ENCODE results near the gene ADAMTS16. TPM values are rescaled to one million over a fixed set of nuclear protein-coding genes. Genes with fewer than 3 reads are reported as not detected.

The ADAMTS16 gene
- total and polyA plus RNA-seq, 2 experiments from 2014 or later = 2.2 to 5.9 TPM

DNA sequence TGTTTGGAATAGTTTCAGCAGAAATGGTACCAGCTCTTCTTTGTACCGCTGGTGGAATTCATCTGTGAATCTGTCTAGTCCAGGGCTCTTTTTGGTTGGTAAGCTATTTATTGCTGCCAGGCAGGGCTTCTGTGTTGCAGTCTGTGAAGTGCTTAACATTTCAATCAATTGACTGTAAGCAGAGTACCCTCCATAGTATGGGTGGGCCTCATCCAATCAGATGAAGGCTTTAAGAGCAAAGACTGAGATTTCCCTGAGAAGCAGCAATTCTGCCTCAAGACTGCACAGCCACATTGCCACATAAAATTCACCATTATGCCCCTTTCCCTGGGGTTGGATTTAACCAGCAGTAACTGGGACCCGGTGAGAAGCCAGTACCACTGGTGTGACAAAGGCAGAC lies 183.4 kb downstream of the ADAMTS16 start:
- Histone ChIP-seq H3K27me3 (no peaks in the 10 kb centered on the region), H2AFZ (no peak overlapping the region), H3K4me1 (ENCODE audit: insufficient read depth) (peaks cover 8% of the 10 kb centered on the region), H3K9me3 (ENCODE audit: low read depth) (no peaks in the 10 kb centered on the region), H3K4me3 (no peak overlapping the region), H4K20me1 (ENCODE audit: insufficient read depth, poor library complexity, severe bottlenecking) (no peaks in the 10 kb centered on the region), H3K4me2 (no peak overlapping the region), H3K27ac (no peak overlapping the region), H3K9me2 (replicated peaks; ENCODE audit: insufficient read depth) (no peaks in the 10 kb centered on the region), H3K36me3 (replicated peaks; ENCODE audit: insufficient read depth, low read depth) (no peaks in the 10 kb centered on the region), H3K79me2 (no peaks in the 10 kb centered on the region)
- WGBS (ENCODE audit: low lambda C conversion rate, missing lambda C conversion rate) = 98% methylated on average over 2 of the region's 2 CpGs
- no peak for DNase-seq (ENCODE audit: low spot score)
- TF ChIP-seq, protein P1, sequence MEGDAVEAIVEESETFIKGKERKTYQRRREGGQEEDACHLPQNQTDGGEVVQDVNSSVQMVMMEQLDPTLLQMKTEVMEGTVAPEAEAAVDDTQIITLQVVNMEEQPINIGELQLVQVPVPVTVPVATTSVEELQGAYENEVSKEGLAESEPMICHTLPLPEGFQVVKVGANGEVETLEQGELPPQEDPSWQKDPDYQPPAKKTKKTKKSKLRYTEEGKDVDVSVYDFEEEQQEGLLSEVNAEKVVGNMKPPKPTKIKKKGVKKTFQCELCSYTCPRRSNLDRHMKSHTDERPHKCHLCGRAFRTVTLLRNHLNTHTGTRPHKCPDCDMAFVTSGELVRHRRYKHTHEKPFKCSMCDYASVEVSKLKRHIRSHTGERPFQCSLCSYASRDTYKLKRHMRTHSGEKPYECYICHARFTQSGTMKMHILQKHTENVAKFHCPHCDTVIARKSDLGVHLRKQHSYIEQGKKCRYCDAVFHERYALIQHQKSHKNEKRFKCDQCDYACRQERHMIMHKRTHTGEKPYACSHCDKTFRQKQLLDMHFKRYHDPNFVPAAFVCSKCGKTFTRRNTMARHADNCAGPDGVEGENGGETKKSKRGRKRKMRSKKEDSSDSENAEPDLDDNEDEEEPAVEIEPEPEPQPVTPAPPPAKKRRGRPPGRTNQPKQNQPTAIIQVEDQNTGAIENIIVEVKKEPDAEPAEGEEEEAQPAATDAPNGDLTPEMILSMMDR (IDR thresholded peaks at IDR 0.05; ENCODE audit: poor library complexity) = no peak
- TF ChIP-seq EZH2 (IDR thresholded peaks at IDR 0.05; ENCODE audit: borderline replicate concordance) = no peak
- TF ChIP-seq EZH2phosphoT487 (IDR thresholded peaks at IDR 0.05; ENCODE audit: low read depth, severe bottlenecking, unreplicated experiment) = no peak

DNA sequence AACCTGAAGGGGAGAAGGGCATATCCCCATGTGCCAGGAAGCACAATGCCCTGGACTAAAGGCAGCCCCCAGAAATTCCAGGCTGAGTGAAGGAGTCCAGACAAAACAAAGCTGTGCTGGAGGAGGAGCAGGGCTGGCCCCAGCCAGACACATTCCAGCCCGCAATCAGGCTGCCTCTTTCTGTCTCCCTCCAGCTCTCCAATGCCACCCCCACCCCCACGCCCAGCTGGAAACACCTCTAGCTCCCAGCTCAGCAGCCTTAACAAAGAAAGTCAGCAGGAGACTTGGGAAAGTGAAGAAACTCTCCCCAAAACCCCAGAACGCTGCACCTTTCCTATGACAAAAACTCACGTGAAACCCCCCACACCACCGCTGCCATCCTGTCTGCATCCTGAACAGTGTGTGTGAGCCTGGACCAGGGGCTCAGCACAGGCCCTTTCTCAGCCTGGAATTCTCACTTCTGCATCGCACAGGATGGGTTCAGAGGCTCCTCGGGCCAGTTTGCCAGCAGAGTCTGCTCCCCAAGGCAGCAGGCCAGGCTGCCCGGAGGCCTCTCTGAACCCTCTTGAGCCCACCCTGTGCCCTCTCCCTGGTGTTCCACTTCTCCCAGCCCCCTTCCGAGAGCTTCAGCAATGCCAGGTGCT lies 186.1 kb downstream of the ADAMTS16 start:
- Histone ChIP-seq H3K36me3 (replicated peaks; ENCODE audit: insufficient read depth, low read depth) (no peaks in the 10 kb centered on the region), H3K4me2 (no peak overlapping the region), H3K9me3 (ENCODE audit: low read depth) (no peaks in the 10 kb centered on the region), H4K20me1 (ENCODE audit: insufficient read depth, poor library complexity, severe bottlenecking) (no peaks in the 10 kb centered on the region), H3K27me3 (no peaks in the 10 kb centered on the region), H3K27ac (no peak overlapping the region), H3K79me2 (no peaks in the 10 kb centered on the region), H3K9me2 (replicated peaks; ENCODE audit: insufficient read depth) (no peaks in the 10 kb centered on the region), H2AFZ (no peak overlapping the region), H3K4me1 (ENCODE audit: insufficient read depth) (peaks cover 9% of the 10 kb centered on the region), H3K4me3 (no peak overlapping the region)
- WGBS (ENCODE audit: low lambda C conversion rate, missing lambda C conversion rate) = 48% methylated on average over 9 of the region's 9 CpGs
- DNase-seq (ENCODE audit: low spot score) = peak; percentile 42
- TF ChIP-seq EZH2 (IDR thresholded peaks at IDR 0.05; ENCODE audit: borderline replicate concordance) (no peak), EZH2phosphoT487 (IDR thresholded peaks at IDR 0.05; ENCODE audit: low read depth, severe bottlenecking, unreplicated experiment) (no peak)
- TF ChIP-seq, protein P1 (IDR thresholded peaks at IDR 0.05; ENCODE audit: poor library complexity) = no peak

DNA sequence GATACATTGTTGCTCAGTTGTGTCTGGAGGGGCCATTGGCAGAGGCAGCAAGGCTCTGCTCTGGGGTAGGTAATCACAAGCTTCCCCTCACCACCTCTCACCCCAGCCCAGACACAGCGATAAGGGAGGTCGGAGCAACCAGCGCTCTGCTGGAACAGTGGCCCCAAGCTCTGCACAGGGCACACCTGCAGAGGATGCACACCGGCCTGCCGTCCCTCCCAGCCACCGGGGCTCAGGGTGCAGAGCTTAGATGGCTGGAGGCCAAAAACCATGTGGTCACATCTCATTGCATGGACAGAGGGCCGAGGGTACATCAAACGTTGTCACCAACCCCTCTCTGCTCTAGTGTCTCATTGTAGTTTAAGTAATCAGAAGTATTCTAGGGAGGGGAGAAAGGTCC lies 187.0 kb downstream of the ADAMTS16 start:
- whole genome bisulfite sequencing (ENCODE audit: low lambda C conversion rate, missing lambda C conversion rate) = 87% methylated on average over 8 of the region's 8 CpGs
- H3K9me3 ChIP-seq (ENCODE audit: low read depth) = no peaks in the 10 kb centered on the region
- no peaks in the 10 kb centered on the region for H3K27me3 ChIP-seq
- no peaks in the 10 kb centered on the region for H4K20me1 ChIP-seq (ENCODE audit: insufficient read depth, poor library complexity, severe bottlenecking)
- no peaks in the 10 kb centered on the region for H3K36me3 ChIP-seq (replicated peaks; ENCODE audit: insufficient read depth, low read depth)
- H3K4me3 ChIP-seq = no peak overlapping the region
- no peaks in the 10 kb centered on the region for H3K79me2 ChIP-seq
- no peak for DNase-seq (ENCODE audit: low spot score)
- TF ChIP-seq, protein P1 (IDR thresholded peaks at IDR 0.05; ENCODE audit: poor library complexity) = no peak
- TF ChIP-seq EZH2 (IDR thresholded peaks at IDR 0.05; ENCODE audit: borderline replicate concordance) (no peak), EZH2phosphoT487 (IDR thresholded peaks at IDR 0.05; ENCODE audit: low read depth, severe bottlenecking, unreplicated experiment) (no peak)
- no peak overlapping the region for H3K27ac ChIP-seq
- H3K4me1 ChIP-seq (ENCODE audit: insufficient read depth) = peaks cover 18% of the 10 kb centered on the region
- H3K4me2 ChIP-seq = no peak overlapping the region
- H2AFZ ChIP-seq = no peak overlapping the region
- no peaks in the 10 kb centered on the region for H3K9me2 ChIP-seq (replicated peaks; ENCODE audit: insufficient read depth)

Data from hepatocyte (in vitro differentiated cells).